BLaER1 (cell line): ENCODE results near the gene CDH13.

ENCODE experiments used
- H3K27ac ChIP-seq: shearing (Covaris generic); formaldehyde crosslinking; 2 replicates; pipeline ENCODE4 v1.8.1; 2022
- H3K27me3 ChIP-seq: shearing (Covaris generic); formaldehyde crosslinking; 2 replicates; pipeline ENCODE4 v1.8.1; 2022
- H3K36me3 ChIP-seq: shearing (Covaris generic); formaldehyde crosslinking; 2 replicates; pipeline ENCODE4 v1.8.1; 2022
- H3K4me1 ChIP-seq: shearing (Covaris generic); formaldehyde crosslinking; 2 replicates; pipeline ENCODE4 v1.8.1; 2022
- H3K4me2 ChIP-seq: shearing (Covaris generic); formaldehyde crosslinking; 2 replicates; pipeline ENCODE4 v1.8.1; 2022
- H3K4me3 ChIP-seq: shearing (Covaris generic); formaldehyde crosslinking; 2 replicates; pipeline ENCODE4 v1.8.1; 2022
- H3K9ac ChIP-seq: shearing (Covaris generic); formaldehyde crosslinking; 2 replicates; pipeline ENCODE4 v1.8.1; 2022
- H3K9me3 ChIP-seq: shearing (Covaris generic); formaldehyde crosslinking; 2 replicates; pipeline ENCODE4 v1.8.1; 2022
- H4K20me1 ChIP-seq: shearing (Covaris generic); formaldehyde crosslinking; 2 replicates; pipeline ENCODE4 v1.8.1; 2022
- Cebpa-rat ChIP-seq: shearing (Covaris generic); IDR thresholded peaks from 2 replicates; pipeline ENCODE4 v1.8.1; 2022

Gene CDH13

DNA sequence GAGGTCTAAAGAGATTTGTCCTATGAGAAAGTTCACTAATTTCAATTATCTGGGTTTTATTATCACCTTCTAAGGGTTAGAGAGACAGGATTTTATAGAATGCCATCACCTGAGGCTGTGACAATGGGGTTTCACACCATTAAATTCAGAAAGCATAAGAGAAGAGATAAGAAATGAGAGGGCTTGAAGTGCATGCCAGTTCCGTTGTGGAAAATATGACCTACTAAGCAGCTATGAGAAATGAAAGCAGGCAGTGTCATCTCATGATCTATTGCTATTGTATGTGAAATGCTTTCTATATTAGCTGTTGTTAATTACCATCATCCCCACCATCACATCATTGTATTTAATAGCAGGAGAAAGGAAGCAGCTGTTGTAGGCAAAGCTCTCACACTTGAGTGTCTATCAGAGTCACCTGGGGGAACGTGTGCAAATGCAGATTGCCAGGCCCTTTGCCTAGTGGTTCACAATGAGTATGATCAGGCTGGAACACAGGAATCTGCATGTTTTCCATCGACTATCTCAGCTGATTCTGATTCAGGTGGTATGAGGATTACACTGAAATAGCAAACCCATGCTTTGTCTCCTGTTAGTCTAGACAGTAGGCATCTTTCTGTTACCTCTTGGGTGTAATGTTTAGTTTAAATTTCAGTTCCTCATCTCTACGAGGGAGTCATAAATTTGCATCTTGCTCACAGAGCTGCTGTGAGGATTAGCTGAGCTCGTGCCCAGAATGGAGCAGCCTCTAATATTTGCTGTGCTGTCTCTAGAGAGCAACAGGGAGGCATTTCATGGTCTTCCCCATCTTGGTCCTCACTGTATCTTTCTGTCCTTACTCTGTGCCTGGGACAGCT is 256.4 kb downstream of the CDH13 start:
- Histone ChIP-seq H3K4me2 (no peak overlapping the region), H3K4me3 (no peak overlapping the region), H3K27me3 (no peaks in the 10 kb centered on the region), H3K9me3 (no peaks in the 10 kb centered on the region), H3K9ac (no peak overlapping the region), H3K36me3 (no peaks in the 10 kb centered on the region), H4K20me1 (no peaks in the 10 kb centered on the region), H3K27ac (no peak overlapping the region), H3K4me1 (peaks cover 5% of the 10 kb centered on the region; the same call in 1 of the 2 replicates)
- no peak for TF ChIP-seq Cebpa-rat

DNA sequence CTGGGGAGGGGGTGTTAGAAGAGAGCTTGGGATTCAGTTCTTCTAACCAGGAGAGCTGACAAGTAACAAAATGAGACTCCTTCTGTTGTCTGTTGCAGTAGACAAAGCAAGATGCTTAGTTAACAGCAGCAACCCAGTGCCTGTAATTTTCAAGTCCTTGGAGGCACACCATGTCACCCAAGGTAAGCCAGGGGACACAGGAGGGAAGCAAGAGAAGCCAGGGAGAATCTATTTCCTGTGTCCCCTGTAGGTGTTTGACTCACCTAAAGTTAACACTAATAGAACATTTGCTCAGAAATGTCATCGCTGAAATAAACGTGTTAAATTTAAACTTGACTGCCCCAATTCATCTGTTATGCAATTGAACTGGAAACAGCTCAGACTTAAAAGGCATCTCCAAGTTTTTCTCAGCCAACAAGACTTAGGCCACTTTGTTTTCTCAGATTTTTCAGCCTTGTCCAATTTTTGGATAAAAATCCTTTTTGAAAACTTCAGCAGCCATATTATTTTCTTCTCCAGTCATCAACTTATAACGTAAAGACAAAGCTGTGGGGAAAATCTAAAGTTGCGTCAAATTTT is 257.6 kb downstream of the CDH13 start:
- Histone ChIP-seq H3K4me3 (no peak overlapping the region), H3K27ac (no peak overlapping the region), H3K9ac (no peak overlapping the region), H3K36me3 (no peaks in the 10 kb centered on the region), H4K20me1 (no peaks in the 10 kb centered on the region), H3K4me2 (no peak overlapping the region), H3K9me3 (no peaks in the 10 kb centered on the region), H3K27me3 (no peaks in the 10 kb centered on the region), H3K4me1 (peaks cover 5% of the 10 kb centered on the region; the same call in 1 of the 2 replicates)
- no peak for TF ChIP-seq Cebpa-rat

DNA sequence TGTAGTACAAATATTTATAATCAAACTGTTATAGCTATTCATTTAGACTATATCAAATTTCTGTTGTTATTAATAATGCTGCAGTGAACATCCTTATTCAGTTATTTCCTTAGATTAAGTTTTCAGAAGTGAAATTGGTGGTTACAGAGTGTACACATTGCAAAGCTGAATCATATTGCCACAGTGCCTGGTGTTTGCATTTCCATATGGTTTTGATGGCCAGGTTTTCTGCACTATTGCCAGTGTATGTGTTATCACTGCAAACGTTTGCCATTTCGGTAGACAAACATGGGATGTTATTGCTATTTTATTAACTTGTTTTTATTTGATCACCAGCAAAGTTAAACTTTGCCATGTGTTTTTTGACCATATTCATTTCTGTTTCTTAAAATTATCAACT is 259.4 kb downstream of the CDH13 start:
- H3K4me2 ChIP-seq: no peak overlapping the region

GRCh38 chr16:82888591-82889001 is 261.8 kb downstream of the CDH13 start:
- Histone ChIP-seq H3K9ac (no peak overlapping the region), H3K4me3 (no peak overlapping the region), H3K36me3 (no peaks in the 10 kb centered on the region), H3K4me2 (no peak overlapping the region), H4K20me1 (no peaks in the 10 kb centered on the region), H3K27ac (no peak overlapping the region), H3K9me3 (no peaks in the 10 kb centered on the region), H3K4me1 (peaks cover under 1% of the 10 kb centered on the region; the same call in 1 of the 2 replicates), H3K27me3 (no peaks in the 10 kb centered on the region)
- no peak for TF ChIP-seq Cebpa-rat

More for the DNA sequence above, 259.4 kb downstream of the CDH13 start:
- Histone ChIP-seq H3K4me1 (peaks cover 5% of the 10 kb centered on the region; the same call in 1 of the 2 replicates), H3K9ac (no peak overlapping the region), H3K27ac (no peak overlapping the region), H3K9me3 (no peaks in the 10 kb centered on the region), H3K27me3 (no peaks in the 10 kb centered on the region), H3K4me3 (no peak overlapping the region), H4K20me1 (no peaks in the 10 kb centered on the region), H3K36me3 (no peaks in the 10 kb centered on the region)
- no peak for TF ChIP-seq Cebpa-rat

- no peaks in the 10 kb centered on the region for H3K9me3 ChIP-seq
- no peaks in the 10 kb centered on the region for H3K4me1 ChIP-seq
- H4K20me1 ChIP-seq: no peaks in the 10 kb centered on the region
- H3K9ac ChIP-seq: no peak overlapping the region
- H3K27me3 ChIP-seq: no peaks in the 10 kb centered on the region
- H3K4me2 ChIP-seq: no peak overlapping the region
- no peaks in the 10 kb centered on the region for H3K36me3 ChIP-seq
- no peak overlapping the region for H3K27ac ChIP-seq
- no peak for TF ChIP-seq Cebpa-rat
- H3K4me3 ChIP-seq: no peak overlapping the region
Observed at GRCh38 chr16:82891424-82891823, 264.7 kb downstream of the CDH13 start.

DNA sequence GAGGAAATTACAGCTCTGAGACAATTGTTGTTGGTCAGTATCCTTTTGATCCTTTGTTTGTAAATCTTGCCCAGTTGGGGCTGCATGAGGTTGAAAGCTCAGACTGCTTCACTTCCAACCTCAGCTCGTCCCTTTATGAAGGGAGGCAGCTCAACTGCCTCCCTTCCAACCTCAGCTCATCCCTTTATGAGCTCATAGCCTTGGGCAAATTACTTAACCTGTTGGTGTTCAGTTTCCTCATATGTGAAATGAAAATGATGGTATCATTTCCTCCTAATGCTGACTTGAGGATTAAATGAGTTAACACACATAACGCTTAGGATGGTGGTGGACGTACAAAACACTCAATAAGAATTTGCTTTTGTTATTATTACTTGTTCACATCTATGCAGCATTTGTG is 265.1 kb downstream of the CDH13 start:
- Histone ChIP-seq H3K27me3 (no peaks in the 10 kb centered on the region), H3K9ac (no peak overlapping the region), H3K4me2 (no peak overlapping the region), H3K4me3 (no peak overlapping the region), H3K36me3 (no peaks in the 10 kb centered on the region), H4K20me1 (no peaks in the 10 kb centered on the region), H3K4me1 (no peaks in the 10 kb centered on the region), H3K27ac (no peak overlapping the region), H3K9me3 (no peaks in the 10 kb centered on the region)
- TF ChIP-seq Cebpa-rat: no peak

GRCh38 chr16:82892324-82892723 is 265.6 kb downstream of the CDH13 start:
- no peak overlapping the region for H3K4me3 ChIP-seq
- no peaks in the 10 kb centered on the region for H3K27me3 ChIP-seq
- H3K9ac ChIP-seq: no peak overlapping the region
- no peaks in the 10 kb centered on the region for H3K9me3 ChIP-seq
- H3K4me2 ChIP-seq: no peak overlapping the region
- H3K4me1 ChIP-seq: no peaks in the 10 kb centered on the region
- no peak overlapping the region for H3K27ac ChIP-seq
- no peak for TF ChIP-seq Cebpa-rat
- no peaks in the 10 kb centered on the region for H4K20me1 ChIP-seq
- no peaks in the 10 kb centered on the region for H3K36me3 ChIP-seq

DNA sequence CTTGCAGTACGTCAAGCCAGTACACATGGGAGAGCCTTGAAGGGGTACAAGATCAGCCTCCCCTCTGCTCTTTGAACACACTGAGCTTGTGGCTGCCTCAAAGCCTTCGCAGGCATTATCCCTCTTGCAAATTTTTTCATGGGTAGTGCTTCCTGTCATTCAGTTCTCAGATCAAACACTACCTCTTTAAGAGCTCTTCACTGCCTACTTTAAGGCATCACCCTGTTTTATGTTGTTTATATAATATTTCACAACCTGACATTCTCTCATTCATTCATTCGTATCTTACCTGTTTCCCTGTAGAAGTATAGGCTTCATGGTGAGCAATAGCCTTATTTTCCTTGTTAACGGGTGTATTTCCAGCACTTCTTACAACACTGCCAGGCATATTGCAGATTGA is 269.1 kb downstream of the CDH13 start:
- Histone ChIP-seq H3K4me2 (no peak overlapping the region), H3K4me3 (no peak overlapping the region), H3K27me3 (no peaks in the 10 kb centered on the region), H3K9me3 (no peaks in the 10 kb centered on the region), H3K4me1 (no peaks in the 10 kb centered on the region), H3K9ac (no peak overlapping the region), H3K27ac (no peak overlapping the region), H4K20me1 (no peaks in the 10 kb centered on the region), H3K36me3 (no peaks in the 10 kb centered on the region)
- TF ChIP-seq Cebpa-rat: no peak

DNA sequence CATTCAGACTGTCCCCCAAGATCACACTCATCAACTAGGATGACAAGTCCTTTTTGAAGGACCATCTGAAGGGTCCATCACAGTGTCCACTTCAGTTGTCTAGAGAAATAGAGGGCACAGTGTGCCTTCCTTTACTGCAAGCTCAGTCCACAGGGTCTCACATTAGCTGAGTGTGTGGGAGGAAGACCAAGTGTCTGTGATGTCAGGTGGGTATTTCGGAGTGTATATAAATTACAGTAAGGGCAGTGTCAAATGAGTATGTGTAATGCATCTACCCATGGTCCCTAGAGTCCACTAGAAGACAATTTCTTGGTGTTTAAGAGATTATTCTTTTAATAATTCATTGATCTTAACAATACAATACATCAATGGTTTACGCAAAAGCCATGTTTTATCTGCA is 272.2 kb downstream of the CDH13 start:
- Histone ChIP-seq H4K20me1 (no peaks in the 10 kb centered on the region), H3K9ac (no peak overlapping the region), H3K27me3 (no peaks in the 10 kb centered on the region), H3K4me3 (no peak overlapping the region), H3K27ac (no peak overlapping the region), H3K4me2 (no peak overlapping the region), H3K4me1 (no peaks in the 10 kb centered on the region), H3K9me3 (no peaks in the 10 kb centered on the region), H3K36me3 (no peaks in the 10 kb centered on the region)
- no peak for TF ChIP-seq Cebpa-rat

- no peak for TF ChIP-seq Cebpa-rat
- Histone ChIP-seq H3K9ac (no peak overlapping the region), H3K27ac (no peak overlapping the region), H3K9me3 (no peaks in the 10 kb centered on the region), H3K27me3 (no peaks in the 10 kb centered on the region), H4K20me1 (no peaks in the 10 kb centered on the region), H3K4me3 (no peak overlapping the region), H3K4me1 (no peaks in the 10 kb centered on the region), H3K36me3 (no peaks in the 10 kb centered on the region), H3K4me2 (no peak overlapping the region)
Observed at GRCh38 chr16:82899731-82900450, 273.1 kb downstream of the CDH13 start.
